HG03097 (cell line): ENCODE results near the gene ICAM5.
"Not testable (repeated sequence)": the region's sequence is repeated elsewhere in the genome, so short reads cannot be mapped to it uniquely, and the experiment has no call there.

ENCODE experiments used
- ATAC-seq: cut with Tn5 transposase; IDR thresholded peaks from one replicate; pipeline ENCODE4 v1.9.1; 2021; ENCODE audit not compliant: unreplicated experiment, low FRiP score

Gene ICAM5

DNA sequence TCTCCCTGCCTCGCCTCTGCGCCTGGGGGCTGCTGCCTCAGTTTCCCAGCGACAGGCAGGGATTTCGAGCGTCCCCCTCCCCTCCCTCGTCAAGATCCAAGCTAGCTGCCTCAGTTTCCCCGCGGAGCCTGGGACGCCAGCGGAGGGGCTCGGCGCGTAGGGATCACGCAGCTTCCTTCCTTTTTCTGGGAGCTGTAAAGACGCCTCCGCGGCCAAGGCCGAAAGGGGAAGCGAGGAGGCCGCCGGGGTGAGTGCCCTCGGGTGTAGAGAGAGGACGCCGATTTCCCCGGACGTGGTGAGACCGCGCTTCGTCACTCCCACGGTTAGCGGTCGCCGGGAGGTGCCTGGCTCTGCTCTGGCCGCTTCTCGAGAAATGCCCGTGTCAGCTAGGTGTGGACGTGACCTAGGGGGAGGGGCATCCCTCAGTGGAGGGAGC lies 19.6 kb upstream of the ICAM5 start:
- peak; percentile 36 for ATAC-seq

DNA sequence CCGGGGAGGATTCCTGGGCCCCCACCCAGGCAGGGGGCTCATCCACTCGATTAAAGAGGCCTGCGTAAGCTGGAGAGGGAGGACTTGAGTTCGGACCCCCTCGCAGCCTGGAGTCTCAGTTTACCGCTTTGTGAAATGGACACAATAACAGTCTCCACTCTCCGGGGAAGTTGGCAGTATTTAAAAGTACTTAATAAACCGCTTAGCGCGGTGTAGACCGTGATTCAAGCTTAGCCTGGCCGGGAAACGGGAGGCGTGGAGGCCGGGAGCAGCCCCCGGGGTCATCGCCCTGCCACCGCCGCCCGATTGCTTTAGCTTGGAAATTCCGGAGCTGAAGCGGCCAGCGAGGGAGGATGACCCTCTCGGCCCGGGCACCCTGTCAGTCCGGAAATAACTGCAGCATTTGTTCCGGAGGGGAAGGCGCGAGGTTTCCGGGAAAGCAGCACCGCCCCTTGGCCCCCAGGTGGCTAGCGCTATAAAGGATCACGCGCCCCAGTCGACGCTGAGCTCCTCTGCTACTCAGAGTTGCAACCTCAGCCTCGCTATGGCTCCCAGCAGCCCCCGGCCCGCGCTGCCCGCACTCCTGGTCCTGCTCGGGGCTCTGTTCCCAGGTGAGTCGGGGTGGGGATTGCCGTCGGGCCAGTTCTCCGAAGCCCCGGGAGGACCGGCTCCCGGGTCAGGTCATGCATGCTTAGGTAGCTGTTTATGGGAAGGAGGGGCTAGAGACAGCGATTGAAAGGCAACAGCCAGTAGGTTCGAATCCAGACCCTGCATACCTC lies 18.9 kb upstream of the ICAM5 start, which contains the start of gene ICAM1:
Gene ICAM1 (plus strand): TSS at position 505 of the 779 bp plus-strand sequence. CDS start 40 bp downstream, at position 545.
- ATAC-seq, result peak; percentile 45

DNA sequence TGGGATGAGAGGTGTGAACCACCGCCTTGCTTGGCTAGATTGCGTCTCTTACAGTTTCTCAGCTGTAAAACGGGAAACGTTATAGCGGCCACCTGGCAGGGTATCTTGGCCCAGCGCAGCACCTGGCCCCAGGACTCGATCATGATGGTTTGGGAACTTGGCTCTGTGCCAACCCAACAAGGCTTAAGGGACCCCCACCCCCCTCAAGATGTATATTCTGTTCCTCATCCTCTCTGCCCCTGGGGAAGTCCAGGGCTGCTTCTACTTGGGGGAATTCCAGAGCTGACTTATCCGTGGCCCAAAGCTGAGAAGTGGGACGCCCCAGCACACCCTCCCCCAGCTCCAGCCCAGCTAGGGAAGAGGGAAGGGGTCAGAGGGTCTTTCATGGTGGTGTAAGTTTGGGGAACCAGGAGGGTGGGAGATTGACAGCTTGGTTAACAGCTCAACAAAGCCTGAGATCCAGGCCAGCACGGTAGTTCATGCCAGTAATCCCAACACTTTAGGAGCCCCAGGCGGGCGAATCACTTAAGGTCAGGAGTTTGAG lies 18.1 kb upstream of the ICAM5 start:
- ATAC-seq, result peak; percentile 20

DNA sequence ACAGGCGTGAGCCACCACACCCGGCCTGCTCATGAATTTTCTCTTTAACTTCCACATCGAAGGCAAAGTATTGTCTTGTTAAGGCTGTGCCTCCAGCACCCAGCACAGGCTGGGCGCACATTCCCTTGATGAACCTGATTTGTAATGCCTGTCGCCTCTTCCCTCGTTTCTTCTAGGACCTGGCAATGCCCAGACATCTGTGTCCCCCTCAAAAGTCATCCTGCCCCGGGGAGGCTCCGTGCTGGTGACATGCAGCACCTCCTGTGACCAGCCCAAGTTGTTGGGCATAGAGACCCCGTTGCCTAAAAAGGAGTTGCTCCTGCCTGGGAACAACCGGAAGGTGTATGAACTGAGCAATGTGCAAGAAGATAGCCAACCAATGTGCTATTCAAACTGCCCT lies 15.2 kb upstream of the ICAM5 start:
- no peak for ATAC-seq

DNA sequence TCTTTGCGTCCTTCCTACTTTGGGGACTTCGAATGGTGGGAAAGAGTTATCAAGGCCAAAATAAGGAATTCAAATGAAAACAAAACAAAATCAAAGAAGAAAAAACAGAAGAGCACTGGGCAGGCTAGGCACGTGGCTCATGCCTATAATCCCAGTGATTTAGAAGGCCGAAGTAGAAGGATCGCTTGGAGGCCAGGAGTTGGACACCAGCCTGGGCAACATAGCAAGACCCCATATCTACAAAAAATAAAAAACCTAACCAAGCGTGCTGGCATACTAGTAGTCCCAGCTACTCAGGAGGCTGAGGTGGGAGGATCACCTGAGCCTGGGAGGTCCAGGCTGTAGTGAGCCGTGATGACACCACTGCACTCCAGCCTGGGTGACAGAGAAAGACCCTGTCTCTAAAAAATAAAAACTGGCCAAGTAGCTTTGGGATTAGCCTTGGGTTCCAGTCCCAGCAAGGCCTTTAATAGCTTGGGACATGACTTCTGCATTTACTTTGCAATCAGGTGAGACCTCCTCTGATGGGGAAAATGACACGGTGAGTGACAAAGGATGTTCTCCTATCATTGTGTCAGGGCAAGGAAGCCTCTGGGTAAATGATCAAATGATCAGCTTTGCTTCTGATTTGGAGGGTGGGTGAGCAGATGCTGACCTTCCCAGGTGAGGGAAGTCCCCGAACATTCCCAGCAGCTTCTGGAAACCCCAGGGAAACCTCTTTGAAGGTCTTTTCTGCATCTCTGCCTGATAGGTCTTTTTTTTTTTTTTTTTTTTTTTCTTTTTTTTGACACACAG lies 11.8 kb upstream of the ICAM5 start:
- ATAC-seq, result no peak

DNA sequence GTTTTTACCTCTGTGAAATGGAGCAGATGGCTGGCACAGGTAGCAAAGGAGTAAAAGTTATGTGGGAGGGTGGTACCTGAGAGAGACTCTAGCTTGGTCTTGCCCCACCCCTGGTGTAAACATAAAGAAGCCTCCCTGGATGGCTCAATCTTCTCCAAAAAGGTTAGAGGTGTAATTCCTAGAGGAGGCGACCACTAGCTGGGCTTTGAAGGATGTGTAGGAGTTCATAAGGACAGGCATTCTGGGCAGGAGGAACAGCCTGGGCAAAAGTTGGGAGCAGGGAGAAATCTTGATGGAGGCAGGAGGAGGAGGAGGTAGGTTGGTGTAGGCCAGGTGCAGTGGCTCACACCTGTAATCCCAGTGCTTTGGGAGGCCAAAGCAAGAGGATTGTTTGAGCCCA lies 10.8 kb upstream of the ICAM5 start:
- ATAC-seq, result no peak

DNA sequence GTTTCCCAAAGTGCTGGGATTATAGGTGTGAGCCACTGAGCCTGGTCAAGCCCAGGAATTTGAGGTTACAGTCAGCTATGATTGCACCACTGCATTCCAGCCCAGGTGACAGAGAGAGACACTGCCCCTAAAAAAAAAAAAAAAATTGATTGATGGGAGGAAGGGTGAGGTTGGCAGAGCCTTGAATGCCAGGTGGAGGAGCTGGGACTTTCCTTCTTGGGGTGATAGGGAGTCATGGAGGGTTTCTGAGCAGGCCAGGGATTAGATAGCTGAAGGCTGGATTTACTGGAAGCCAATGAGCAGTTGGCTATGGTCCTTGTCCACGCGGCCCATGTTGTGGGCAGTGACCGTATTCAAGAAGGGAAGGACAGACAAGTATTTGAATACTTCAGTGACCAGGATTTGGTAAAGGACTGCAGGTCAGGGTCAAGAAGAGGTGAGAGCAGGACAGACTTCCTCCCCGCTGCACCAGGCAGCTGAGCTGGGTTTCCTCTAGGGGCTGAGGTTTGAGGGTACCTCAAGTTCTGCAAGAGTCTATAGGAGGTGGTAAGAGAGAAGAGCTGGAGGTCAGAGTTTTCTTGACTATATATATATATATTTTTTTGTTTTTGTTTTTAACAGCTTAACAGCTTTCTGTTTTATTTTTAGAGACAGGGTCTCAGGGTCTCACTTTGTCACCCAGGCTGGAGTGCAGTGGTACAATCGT lies 9.9 kb upstream of the ICAM5 start:
- ATAC-seq, result no peak

DNA sequence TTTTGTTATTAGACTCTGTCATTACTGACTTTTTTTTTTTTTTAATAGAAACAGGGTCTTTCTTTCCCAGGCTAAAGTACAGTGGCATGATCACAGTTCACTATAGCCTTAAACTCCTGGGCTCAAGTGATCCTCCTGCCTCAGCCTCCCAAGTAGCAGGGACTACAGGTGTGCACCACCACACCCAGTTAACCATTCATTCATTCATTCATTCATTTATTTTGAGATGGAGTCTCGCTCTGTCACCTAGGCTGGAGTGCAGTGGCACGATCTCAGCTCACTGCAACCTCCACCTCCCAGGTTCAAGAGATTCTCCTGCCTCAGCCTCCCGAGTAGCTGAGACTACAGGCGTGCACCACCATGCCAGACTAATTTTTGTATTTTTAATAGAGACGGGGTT lies 7.7 kb upstream of the ICAM5 start:
- not testable (repeated sequence) for ATAC-seq

DNA sequence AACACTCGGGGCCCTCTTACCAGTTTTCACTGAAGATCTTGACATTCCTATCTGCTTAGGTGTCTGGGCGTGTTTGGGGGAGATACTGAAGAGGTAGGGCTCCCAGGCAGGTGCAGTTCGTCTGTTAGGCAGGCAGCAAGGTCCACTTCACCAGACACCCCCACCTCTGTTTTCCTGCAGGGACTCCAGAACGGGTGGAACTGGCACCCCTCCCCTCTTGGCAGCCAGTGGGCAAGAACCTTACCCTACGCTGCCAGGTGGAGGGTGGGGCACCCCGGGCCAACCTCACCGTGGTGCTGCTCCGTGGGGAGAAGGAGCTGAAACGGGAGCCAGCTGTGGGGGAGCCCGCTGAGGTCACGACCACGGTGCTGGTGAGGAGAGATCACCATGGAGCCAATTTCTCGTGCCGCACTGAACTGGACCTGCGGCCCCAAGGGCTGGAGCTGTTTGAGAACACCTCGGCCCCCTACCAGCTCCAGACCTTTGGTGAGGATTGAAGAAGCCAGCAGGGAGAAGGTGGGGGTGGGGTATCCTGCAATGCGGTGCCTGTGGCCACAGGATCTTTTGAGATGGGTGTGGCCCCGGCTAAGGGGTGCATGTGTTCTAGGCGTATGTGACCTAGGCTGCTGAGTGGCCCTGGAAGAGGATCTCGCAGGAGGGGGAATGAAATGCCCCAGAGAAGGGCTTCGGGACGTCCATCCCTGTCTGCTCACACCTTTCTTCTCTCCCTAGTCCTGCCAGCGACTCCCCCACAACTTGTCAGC lies 6.3 kb upstream of the ICAM5 start:
- ATAC-seq, result no peak

DNA sequence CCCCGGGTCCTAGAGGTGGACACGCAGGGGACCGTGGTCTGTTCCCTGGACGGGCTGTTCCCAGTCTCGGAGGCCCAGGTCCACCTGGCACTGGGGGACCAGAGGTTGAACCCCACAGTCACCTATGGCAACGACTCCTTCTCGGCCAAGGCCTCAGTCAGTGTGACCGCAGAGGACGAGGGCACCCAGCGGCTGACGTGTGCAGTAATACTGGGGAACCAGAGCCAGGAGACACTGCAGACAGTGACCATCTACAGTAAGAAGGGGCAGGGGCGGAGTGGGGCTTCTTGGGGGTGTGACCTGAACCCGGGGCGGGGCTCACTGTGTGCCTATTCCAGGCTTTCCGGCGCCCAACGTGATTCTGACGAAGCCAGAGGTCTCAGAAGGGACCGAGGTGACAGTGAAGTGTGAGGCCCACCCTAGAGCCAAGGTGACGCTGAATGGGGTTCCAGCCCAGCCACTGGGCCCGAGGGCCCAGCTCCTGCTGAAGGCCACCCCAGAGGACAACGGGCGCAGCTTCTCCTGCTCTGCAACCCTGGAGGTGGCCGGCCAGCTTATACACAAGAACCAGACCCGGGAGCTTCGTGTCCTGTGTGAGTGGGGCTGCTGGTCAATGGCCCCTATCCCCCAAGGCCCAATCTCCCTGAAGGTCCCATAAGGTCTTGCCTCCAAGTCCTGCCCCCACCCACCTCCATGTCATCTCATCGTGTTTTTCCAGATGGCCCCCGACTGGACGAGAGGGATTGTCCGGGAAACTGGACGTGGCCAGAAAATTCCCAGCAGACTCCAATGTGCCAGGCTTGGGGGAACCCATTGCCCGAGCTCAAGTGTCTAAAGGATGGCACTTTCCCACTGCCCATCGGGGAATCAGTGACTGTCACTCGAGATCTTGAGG lies 5.4 kb upstream of the ICAM5 start:
- no peak for ATAC-seq

DNA sequence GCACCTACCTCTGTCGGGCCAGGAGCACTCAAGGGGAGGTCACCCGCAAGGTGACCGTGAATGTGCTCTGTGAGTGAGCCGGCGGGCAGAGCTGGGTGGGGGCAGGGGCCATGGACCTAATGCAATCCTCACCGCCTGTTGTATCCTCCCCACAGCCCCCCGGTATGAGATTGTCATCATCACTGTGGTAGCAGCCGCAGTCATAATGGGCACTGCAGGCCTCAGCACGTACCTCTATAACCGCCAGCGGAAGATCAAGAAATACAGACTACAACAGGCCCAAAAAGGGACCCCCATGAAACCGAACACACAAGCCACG lies 4.8 kb upstream of the ICAM5 start:
- ATAC-seq, result no peak

DNA sequence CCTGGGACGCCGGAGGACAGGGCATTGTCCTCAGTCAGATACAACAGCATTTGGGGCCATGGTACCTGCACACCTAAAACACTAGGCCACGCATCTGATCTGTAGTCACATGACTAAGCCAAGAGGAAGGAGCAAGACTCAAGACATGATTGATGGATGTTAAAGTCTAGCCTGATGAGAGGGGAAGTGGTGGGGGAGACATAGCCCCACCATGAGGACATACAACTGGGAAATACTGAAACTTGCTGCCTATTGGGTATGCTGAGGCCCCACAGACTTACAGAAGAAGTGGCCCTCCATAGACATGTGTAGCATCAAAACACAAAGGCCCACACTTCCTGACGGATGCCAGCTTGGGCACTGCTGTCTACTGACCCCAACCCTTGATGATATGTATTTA lies 4.4 kb upstream of the ICAM5 start:
- no peak for ATAC-seq

DNA sequence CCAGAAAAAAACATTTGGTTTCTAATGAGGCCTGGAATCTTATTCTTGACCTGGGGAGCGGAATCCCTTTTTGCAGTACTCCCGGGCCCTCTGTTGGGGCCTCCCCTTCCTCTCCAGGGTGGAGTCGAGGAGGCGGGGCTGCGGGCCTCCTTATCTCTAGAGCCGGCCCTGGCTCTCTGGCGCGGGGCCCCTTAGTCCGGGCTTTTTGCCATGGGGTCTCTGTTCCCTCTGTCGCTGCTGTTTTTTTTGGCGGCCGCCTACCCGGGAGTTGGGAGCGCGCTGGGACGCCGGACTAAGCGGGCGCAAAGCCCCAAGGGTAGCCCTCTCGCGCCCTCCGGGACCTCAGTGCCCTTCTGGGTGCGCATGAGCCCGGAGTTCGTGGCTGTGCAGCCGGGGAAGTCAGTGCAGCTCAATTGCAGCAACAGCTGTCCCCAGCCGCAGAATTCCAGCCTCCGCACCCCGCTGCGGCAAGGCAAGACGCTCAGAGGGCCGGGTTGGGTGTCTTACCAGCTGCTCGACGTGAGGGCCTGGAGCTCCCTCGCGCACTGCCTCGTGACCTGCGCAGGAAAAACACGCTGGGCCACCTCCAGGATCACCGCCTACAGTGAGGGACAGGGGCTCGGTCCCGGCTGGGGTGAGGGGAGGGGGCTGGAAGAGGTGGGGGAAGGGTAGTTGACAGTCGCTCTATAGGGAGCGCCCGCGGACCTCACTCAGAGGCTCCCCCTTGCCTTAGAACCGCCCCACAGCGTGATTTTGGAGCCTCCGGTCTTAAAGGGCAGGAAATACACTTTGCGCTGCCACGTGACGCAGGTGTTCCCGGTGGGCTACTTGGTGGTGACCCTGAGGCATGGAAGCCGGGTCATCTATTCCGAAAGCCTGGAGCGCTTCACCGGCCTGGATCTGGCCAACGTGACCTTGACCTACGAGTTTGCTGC lies 2.7 kb upstream of the ICAM5 start, which contains the start of gene ICAM4:
Gene ICAM4 (plus strand): TSS at position 153 of the 935 bp plus-strand sequence. CDS start 58 bp downstream, at position 211.
- ATAC-seq, result no peak

DNA sequence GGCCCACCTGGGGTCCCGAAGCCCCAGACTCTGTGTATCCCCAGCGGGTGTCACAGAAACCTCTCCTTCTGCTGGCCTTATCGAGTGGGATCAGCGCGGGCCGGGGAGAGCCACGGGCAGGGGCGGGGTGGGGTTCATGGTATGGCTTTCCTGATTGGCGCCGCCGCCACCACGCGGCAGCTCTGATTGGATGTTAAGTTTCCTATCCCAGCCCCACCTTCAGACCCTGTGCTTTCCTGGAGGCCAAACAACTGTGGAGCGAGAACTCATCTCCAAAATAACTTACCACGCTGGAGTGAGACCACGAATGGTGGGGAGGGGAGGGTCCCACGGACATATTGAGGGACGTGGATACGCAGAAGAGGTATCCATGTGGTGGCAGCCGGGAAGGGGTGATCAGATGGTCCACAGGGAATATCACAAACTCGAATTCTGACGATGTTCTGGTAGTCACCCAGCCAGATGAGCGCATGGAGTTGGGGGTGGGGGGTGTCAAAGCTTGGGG lies 1.0 kb upstream of the ICAM5 start:
- ATAC-seq, result no peak

DNA sequence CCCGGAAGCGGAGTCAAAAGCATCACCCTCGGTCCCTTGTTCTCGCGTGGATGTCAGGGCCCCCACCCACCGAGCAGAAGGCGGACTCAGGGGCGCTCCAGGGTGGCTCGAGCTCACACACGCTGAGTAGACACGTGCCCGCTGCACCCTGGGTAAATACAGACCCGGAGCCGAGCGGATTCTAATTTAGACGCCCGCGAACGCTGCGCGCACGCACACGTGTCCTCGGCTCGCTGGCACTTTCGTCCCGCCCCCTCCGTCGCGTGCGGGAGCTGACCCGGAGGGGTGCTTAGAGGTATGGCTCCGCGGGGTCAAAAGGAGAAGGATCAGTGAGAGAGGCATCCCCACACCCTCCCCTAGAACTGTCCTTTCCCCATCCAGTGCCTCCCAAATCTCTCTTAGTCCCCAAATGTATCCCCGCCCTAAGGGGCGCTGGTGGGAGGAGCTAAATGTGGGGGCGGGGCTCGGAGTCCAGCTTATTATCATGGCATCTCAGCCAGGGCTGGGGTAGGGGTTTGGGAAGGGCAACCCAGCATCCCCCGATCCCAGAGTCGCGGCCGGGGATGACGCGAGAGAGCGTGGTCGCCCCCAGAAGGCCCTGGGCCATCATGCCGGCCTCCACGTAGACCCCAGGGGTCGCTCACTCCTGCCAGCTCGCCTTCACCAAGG lies 451 bp upstream of the ICAM5 start:
- ATAC-seq, result no peak

DNA sequence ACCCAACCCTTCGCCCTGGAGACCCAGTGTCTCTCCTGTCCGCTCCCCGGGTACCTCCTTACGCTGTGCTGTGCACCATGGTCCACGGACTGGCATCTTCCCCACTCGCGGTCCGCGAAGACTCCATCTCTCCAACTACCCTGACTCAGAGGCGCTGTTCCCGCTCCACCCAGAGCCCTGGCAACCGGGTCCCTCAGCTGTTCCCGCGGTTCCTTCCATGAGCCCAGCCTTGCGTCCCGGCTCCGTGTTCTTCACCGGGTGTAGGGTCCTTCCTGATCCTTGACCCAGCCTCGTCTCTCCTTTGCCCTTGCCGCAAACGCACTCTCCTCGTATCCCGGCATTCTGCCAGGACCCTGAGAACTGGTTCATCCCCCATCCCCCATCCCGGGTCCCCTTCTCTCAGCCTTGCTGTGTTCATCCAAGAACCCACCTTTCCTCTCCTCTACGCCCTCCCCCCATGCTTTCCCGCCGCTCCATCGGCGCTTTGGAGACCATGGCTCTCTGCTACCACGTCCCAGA lies 664 bp downstream of the ICAM5 start:
- no peak for ATAC-seq

DNA sequence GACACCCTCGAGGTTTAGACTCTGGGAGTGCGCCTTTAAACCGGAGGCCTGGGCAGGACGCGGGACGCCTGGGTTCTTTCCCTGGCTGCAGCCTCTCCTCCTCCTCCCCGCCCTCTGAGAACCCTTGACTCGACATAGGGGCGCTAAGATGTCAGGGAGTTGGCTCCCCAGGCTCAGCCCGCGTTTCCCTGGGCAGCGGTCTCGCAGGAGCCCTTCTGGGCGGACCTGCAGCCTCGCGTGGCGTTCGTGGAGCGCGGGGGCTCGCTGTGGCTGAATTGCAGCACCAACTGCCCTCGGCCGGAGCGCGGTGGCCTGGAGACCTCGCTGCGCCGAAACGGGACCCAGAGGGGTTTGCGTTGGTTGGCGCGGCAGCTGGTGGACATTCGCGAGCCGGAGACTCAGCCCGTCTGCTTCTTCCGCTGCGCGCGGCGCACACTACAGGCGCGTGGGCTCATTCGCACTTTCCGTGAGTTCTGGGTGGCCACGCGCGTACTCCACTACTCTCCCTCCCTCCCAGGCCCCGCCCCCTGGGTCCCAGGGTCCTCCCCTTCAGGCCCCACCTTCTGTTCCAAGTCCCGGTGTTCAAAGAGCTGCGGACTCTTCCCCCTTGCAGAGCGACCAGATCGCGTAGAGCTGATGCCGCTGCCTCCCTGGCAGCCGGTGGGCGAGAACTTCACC lies 1.3 kb downstream of the ICAM5 start:
- no peak for ATAC-seq
